Skeletal muscle tissue (tissue), 4 donors: ENCODE results near the gene LOXHD1. TPM values are rescaled to one million over a fixed set of nuclear protein-coding genes. Genes with fewer than 3 reads are reported as not detected.

ENCODE experiments used
- H3K27ac ChIP-seq: one replicate; pipeline ENCODE4 v1.7.0; 2013; ENCODE audit warnings: mild to moderate bottlenecking, low read depth, low read length, inconsistent platforms
- H3K27me3 ChIP-seq, 3 donors: one replicate each; pipeline ENCODE4 v1.7.0; 2013; ENCODE audit warnings: low read length in 3 of 3; ENCODE audit not compliant: control insufficient read depth in 3 of 3, insufficient read depth in 3 of 3
- H3K36me3 ChIP-seq, 3 donors: one replicate each; pipeline ENCODE4 v1.7.0; 2013; ENCODE audit warnings: low read length in 3 of 3; ENCODE audit not compliant: control insufficient read depth in 3 of 3, insufficient read depth in 3 of 3
- H3K4me1 ChIP-seq, 3 donors: one replicate each; pipeline ENCODE4 v1.7.0; 2013; ENCODE audit warnings: low read length in 3 of 3, mild to moderate bottlenecking in 3 of 3; ENCODE audit not compliant: control insufficient read depth in 3 of 3, insufficient read depth in 3 of 3
- H3K4me3 ChIP-seq, 3 donors: one replicate each; pipeline ENCODE4 v1.7.0; 2013; ENCODE audit warnings: low read length in 3 of 3
- H3K9ac ChIP-seq, 3 donors: one replicate each; pipeline ENCODE4 v1.7.0; 2013; ENCODE audit warnings: low read length in 3 of 3, mild to moderate bottlenecking in 3 of 3, moderate library complexity in 2 of 3, low read depth in 1 of 3
- H3K9me3 ChIP-seq, 3 donors: one replicate each; pipeline ENCODE4 v1.7.0; 2013; ENCODE audit warnings: low read length in 3 of 3; ENCODE audit not compliant: control insufficient read depth in 3 of 3
- total RNA-seq: library from RNA; depleted of rRNA; stranded (reverse); fragments of >200 nt; gene quantifications from one replicate; pipeline ENCODE4 v1.2.3, GENCODE V29; 2014
- donor health status: Osteomylitis.

LOXHD1 gene
- total RNA-seq, 1 donor from 2014 or later, result 1.6 TPM

DNA sequence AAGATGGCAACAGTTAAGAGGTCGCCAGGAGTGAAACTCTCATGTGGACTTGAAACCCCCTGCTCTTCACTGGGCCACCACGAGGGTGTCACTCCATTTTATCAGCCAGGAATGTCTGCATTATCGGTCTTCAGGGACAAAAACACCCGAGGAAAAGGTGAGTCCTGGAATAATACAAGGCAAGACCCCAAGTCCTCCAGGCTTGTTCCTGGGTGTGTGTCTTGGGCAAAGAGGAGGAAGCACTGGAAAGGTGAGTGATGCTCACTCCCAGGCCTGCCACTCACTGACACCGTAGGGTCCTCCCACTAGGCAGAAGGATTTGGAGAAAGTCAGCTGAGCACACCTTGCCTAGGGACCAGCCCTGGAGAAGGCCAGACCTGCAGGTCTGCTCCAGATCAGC is 86.9 kb downstream of the LOXHD1 start:
- Histone ChIP-seq H3K27me3 (peaks cover 3 to 8% (median 5%) of the 10 kb centered on the region in 3 donors), H3K27ac (no peak overlapping the region), H3K4me1 (no peaks in the 10 kb centered on the region), H3K9me3 (no peaks in the 10 kb centered on the region), H3K36me3 (no peaks in the 10 kb centered on the region), H3K9ac (no peak overlapping the region), H3K4me3 (no peak overlapping the region)

DNA sequence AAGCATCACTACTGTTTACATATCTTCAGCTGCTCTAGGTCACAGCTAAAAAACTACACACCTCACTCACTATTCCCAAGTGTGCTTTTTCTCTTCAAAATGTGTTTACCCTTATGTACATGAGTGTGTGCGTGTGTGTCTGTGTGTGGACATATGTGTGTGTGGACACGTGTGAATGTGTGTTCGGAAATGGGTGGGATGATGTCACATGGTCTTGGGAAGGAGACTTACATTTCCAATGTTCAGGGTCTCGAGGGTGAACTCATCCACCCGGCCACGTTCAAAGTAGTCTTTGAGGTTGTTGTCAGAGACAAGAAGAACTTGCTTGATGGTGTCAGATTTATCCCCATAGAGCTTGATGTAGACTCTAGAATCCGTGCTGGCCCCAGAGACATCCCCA is 87.8 kb downstream of the LOXHD1 start:
- Histone ChIP-seq H3K36me3 (no peaks in the 10 kb centered on the region), H3K27ac (no peak overlapping the region), H3K27me3 (peaks cover 3 to 8% (median 5%) of the 10 kb centered on the region in 3 donors), H3K4me1 (no peaks in the 10 kb centered on the region), H3K9me3 (no peaks in the 10 kb centered on the region), H3K9ac (no peak overlapping the region), H3K4me3 (no peak overlapping the region)

DNA sequence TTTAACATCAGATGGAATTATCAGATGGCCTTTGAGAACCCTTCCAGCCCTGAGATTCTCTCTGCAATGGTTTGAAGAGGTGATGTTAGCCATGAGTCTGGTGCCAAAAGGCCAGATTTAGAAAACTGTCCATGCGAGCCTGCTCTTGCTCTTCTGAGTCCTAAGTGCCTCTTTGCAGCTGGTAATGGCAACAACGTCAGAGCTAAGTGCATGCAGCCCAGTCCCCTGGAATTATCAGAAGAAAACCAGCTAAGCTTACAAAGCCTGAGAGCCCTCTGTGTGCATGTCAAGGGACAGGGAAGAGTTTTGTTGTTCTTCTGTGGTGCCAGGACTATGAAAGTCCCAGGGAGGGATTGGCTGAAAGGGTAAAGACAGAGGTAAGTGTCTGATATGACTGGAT is 89.8 kb downstream of the LOXHD1 start:
- H3K9me3 ChIP-seq, result no peaks in the 10 kb centered on the region
- H3K4me3 ChIP-seq, result no peak overlapping the region
- no peak overlapping the region for H3K27ac ChIP-seq

DNA sequence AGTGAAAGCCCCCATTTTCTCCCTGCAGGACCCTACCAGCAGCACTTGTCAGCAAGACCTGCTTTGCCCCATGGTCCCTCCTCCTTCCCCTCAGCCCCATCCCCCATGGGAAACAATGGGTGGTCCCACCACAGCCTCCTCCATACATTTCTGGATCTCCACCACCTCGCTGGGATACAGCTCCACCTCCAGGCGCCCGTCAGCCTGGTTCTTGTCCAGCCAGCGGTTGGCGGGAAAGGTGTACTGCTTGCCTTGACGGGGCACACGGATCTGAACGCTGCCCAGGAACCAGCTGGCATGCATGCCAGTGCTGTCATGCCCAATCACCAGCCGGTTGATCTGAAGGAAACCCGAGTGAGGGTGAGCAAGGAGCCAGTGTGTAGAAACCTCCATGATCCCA is 90.9 kb downstream of the LOXHD1 start:
- no peaks in the 10 kb centered on the region for H3K36me3 ChIP-seq

More for the DNA sequence above, 89.8 kb downstream of the LOXHD1 start:
- H3K27me3 ChIP-seq, result peaks cover 3 to 10% (median 9%) of the 10 kb centered on the region in 3 donors
- H3K9ac ChIP-seq, result no peak overlapping the region
- no peaks in the 10 kb centered on the region for H3K4me1 ChIP-seq
- H3K36me3 ChIP-seq, result no peaks in the 10 kb centered on the region

DNA sequence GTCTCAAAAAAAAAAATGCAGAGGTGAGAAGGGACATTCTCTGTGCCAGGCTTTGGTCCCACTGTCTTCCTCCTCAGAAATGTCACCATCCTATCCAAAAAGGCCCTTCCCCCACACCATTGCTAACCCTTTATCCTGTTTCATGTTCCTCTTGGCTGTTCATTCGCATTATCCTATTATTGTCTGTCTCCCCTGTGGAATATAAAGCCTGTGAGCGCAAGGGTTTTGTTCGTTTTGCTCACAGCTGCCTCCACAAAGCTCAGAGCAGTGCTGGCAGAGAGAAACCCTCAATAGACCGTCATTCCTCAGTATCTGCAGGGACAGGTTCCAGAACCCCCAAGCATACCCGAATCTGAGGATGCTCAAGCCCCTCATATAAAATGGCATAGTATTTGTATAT is 91.8 kb downstream of the LOXHD1 start:
- no peak overlapping the region for H3K4me3 ChIP-seq
- peaks cover 3 to 17% (median 14%) of the 10 kb centered on the region in 3 donors for H3K27me3 ChIP-seq
- no peak overlapping the region for H3K9ac ChIP-seq
- no peak overlapping the region for H3K27ac ChIP-seq
- no peaks in the 10 kb centered on the region for H3K9me3 ChIP-seq
- H3K4me1 ChIP-seq, result no peaks in the 10 kb centered on the region
- H3K36me3 ChIP-seq, result no peaks in the 10 kb centered on the region

More for the DNA sequence above, 90.9 kb downstream of the LOXHD1 start:
- H3K27ac ChIP-seq, result no peak overlapping the region
- H3K9ac ChIP-seq, result no peak overlapping the region
- H3K9me3 ChIP-seq, result no peaks in the 10 kb centered on the region
- H3K27me3 ChIP-seq, result peaks cover 3 to 17% (median 14%) of the 10 kb centered on the region in 3 donors
- no peak overlapping the region for H3K4me3 ChIP-seq
- H3K4me1 ChIP-seq, result no peaks in the 10 kb centered on the region

DNA sequence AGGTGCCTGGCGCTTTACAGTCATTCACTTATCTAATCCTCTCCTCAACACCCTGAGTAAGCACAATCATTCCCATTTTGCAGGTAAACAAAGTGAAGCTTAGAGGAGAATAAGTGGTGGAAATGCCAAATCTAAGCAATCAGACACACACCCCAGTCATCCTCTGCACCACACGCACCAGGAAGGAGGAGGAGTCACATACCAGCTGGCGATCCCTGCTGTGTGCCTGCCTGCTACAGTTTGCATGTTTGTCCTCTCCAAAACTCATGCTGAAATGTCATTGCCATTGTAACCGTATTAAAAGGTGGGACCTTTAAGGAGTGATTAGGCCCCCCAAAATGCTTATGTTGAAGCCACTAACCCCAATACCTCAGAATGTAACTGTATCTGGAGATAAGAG is 93.7 kb downstream of the LOXHD1 start:
- no peak overlapping the region for H3K4me3 ChIP-seq
- H3K9ac ChIP-seq, result no peak overlapping the region
- no peaks in the 10 kb centered on the region for H3K36me3 ChIP-seq
- H3K9me3 ChIP-seq, result no peaks in the 10 kb centered on the region
- H3K4me1 ChIP-seq, result no peaks in the 10 kb centered on the region
- peaks cover 3 to 17% (median 14%) of the 10 kb centered on the region in 3 donors for H3K27me3 ChIP-seq
- H3K27ac ChIP-seq, result no peak overlapping the region

DNA sequence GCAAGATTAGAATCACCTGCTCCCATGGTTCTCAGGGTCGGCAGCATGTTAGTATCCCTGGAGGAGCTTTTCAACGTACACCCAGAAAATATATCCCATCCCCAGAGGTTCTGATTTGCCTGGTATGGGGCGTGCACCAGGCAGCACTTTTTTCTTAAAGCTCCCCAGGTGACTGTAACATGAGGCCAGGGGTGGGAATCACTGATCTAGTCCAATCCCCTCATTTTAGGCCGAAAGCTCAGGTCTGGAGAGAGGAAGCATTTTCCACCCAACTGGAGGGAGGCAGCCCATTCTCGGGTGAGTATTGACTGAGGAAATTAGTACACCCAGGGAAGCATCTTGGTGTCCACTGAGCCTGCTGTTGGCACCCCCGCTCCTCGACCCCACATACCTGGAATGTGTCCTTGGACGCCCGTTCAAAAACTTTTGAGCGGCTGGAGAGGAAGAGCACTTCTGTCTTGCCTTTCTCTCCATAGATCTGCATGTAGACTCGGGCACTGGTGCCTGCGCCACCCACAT is 94.3 kb downstream of the LOXHD1 start:
- Histone ChIP-seq H3K9ac (no peak overlapping the region), H3K4me1 (no peaks in the 10 kb centered on the region), H3K27ac (no peak overlapping the region), H3K36me3 (no peaks in the 10 kb centered on the region), H3K27me3 (peaks cover 3 to 17% (median 14%) of the 10 kb centered on the region in 3 donors), H3K4me3 (no peak overlapping the region), H3K9me3 (no peaks in the 10 kb centered on the region)

DNA sequence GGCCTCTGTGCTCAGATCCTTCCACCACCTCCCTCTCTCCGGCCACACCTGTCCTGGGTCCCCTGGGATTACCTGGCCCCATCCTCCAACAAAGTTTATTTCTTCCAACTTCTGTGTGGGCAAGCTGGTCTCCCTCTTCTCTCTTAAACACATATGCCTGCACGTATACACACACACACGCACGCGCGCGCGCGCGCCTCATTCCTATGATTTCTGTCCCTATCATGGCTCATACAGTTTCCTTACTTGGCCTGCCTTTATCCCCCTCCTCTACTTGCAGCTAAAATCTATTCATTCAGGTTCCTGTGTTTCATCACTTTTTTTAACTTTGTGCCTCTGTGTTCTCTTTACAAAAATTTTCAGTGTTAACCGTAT is 96.4 kb downstream of the LOXHD1 start:
- Histone ChIP-seq H3K4me3 (no peak overlapping the region), H3K27ac (no peak overlapping the region), H3K27me3 (peaks cover 0 to 9% (median 8%) of the 10 kb centered on the region in 3 donors), H3K4me1 (no peaks in the 10 kb centered on the region), H3K9me3 (no peaks in the 10 kb centered on the region), H3K36me3 (no peaks in the 10 kb centered on the region), H3K9ac (no peak overlapping the region)

DNA sequence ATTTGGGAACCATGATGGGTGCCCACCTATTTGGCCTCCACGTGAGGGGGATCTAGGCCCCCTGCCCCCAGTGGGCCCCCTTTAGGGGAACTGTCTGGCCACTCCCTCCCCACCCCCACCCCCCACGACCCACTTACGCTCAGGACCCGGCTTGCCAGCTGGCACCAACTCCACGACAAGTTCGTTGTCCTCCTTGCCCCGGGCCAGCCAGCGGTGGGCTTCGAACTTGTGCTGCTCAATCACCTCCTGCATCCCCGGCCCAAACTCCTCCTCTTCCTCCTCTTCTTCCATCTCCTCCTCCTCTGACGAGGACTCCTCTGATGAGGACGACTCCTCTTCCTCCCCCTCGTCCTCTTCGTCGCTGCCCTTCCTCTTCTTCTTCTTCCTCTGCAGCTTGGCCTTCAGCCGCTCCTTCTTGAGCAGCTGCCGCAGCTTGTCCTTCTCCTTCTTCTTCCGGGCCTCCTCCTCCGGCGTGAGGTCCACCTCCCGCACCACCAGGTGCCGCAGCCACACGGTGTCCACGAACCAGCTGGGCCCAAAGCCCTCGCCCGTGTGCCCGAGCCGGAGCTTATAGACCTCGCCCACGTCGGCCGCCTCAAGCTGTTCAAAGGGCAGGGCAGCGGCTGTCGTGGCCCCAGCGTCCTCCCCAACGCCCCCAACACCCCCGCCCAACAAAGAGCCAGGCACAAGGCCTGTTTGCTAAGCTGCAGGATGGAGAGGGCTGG is 96.9 kb downstream of the LOXHD1 start:
- Histone ChIP-seq H3K27me3 (peaks cover 0 to 9% (median 8%) of the 10 kb centered on the region in 3 donors), H3K9me3 (no peaks in the 10 kb centered on the region), H3K4me1 (no peaks in the 10 kb centered on the region), H3K9ac (no peak overlapping the region), H3K27ac (no peak overlapping the region), H3K4me3 (no peak overlapping the region), H3K36me3 (no peaks in the 10 kb centered on the region)

DNA sequence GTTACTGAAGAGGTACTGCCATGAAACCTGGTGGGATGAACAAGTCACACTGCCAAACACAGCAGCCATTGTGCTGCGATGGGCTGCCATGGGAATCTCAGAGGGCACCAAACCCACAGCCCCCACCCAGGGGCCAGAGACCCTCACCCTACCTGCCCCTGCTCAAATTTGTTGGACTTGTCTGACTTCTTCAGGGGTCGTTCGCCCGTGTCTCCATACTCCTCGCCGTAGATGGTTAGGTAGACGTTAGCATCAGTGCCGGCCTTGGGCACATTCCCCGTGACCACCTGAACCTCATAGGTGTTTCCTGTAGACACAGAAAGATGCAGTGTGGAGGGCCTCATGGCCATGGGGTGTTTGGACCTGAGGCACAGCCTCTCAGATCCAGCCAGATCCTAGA is 97.7 kb downstream of the LOXHD1 start:
- H3K4me1 ChIP-seq, result no peaks in the 10 kb centered on the region

More for the DNA sequence above, 97.7 kb downstream of the LOXHD1 start:
- H3K36me3 ChIP-seq, result no peaks in the 10 kb centered on the region
- no peaks in the 10 kb centered on the region for H3K9me3 ChIP-seq
- H3K27ac ChIP-seq, result no peak overlapping the region
- peaks cover 0 to 9% (median 8%) of the 10 kb centered on the region in 3 donors for H3K27me3 ChIP-seq
- H3K4me3 ChIP-seq, result no peak overlapping the region
- no peak overlapping the region for H3K9ac ChIP-seq
